DOHH2 (cell line): Measurements from ENCODE around the gene DHRS7C.

Experiments
- EZH2phosphoT487 ChIP-seq: fragments of 200-600 bp; sonication (generic); IDR thresholded peaks from 2 replicates; pipeline ENCODE4 v1.6.1; 2017; ENCODE audit warnings: borderline replicate concordance, mild to moderate bottlenecking, antibody characterized with exemption, low read length, moderate library complexity, mixed read lengths
- TF ChIP-seq, protein P1 (sequence below): fragments of 200-600 bp; sonication (generic); IDR thresholded peaks from one replicate; pipeline ENCODE4 v1.5.1; 2014; ENCODE audit warnings: antibody characterized with exemption, mild to moderate bottlenecking, low read depth, low read length; ENCODE audit not compliant: poor library complexity, severe bottlenecking

GRCh38 chr17:9728005-9728404 lies 63.4 kb downstream of the DHRS7C start:
- TF ChIP-seq, protein P1, sequence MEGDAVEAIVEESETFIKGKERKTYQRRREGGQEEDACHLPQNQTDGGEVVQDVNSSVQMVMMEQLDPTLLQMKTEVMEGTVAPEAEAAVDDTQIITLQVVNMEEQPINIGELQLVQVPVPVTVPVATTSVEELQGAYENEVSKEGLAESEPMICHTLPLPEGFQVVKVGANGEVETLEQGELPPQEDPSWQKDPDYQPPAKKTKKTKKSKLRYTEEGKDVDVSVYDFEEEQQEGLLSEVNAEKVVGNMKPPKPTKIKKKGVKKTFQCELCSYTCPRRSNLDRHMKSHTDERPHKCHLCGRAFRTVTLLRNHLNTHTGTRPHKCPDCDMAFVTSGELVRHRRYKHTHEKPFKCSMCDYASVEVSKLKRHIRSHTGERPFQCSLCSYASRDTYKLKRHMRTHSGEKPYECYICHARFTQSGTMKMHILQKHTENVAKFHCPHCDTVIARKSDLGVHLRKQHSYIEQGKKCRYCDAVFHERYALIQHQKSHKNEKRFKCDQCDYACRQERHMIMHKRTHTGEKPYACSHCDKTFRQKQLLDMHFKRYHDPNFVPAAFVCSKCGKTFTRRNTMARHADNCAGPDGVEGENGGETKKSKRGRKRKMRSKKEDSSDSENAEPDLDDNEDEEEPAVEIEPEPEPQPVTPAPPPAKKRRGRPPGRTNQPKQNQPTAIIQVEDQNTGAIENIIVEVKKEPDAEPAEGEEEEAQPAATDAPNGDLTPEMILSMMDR: no peak
- no peak for TF ChIP-seq EZH2phosphoT487
